Trophoblast cell (in vitro differentiated cells and primary cell): ENCODE measurements around the gene MYBPC1.

Experiments used
- DNase-seq, 2 donors: peaks; one replicate each; pipeline ENCODE4 v3.0.0-alpha.2; 2016
- H2AFZ ChIP-seq: 2 replicates; pipeline ENCODE4 v1.6.1; 2013; ENCODE audit warnings: low read length, moderate library complexity, mild to moderate bottlenecking; ENCODE audit not compliant: insufficient read depth, poor library complexity
- H2AK5ac ChIP-seq: 2 replicates; pipeline ENCODE4 v1.6.1; 2013; ENCODE audit warnings: mild to moderate bottlenecking, low read length
- H2BK120ac ChIP-seq: 2 replicates; pipeline ENCODE4 v1.6.1; 2013; ENCODE audit warnings: low read length, mild to moderate bottlenecking, moderate library complexity; ENCODE audit not compliant: insufficient read depth, poor library complexity
- H2BK12ac ChIP-seq: 2 replicates; pipeline ENCODE4 v1.6.1; 2013; ENCODE audit warnings: mild to moderate bottlenecking, low read length, moderate library complexity
- H2BK5ac ChIP-seq: 2 replicates; pipeline ENCODE4 v1.6.1; 2013; ENCODE audit warnings: low read length, low read depth, moderate library complexity, mild to moderate bottlenecking; ENCODE audit not compliant: poor library complexity
- H3K14ac ChIP-seq: 2 replicates; pipeline ENCODE4 v1.6.1; 2013; ENCODE audit warnings: mild to moderate bottlenecking, low read length
- H3K18ac ChIP-seq: 2 replicates; pipeline ENCODE4 v1.6.1; 2013; ENCODE audit warnings: mild to moderate bottlenecking, low read length
- H3K23ac ChIP-seq: 2 replicates; pipeline ENCODE4 v1.6.1; 2013; ENCODE audit warnings: low read length
- H3K27ac ChIP-seq: 2 replicates; pipeline ENCODE4 v1.5.1; 2013; ENCODE audit warnings: low read depth, mild to moderate bottlenecking, inconsistent platforms, low read length, moderate library complexity
- H3K27me3 ChIP-seq: 2 replicates; pipeline ENCODE4 v1.6.1; 2013; ENCODE audit warnings: inconsistent platforms, mild to moderate bottlenecking, low read length, moderate library complexity; ENCODE audit not compliant: insufficient read depth
- H3K36me3 ChIP-seq, 2 experiments: 1 replicate in 1 of 2; 2 replicates in 1 of 2; pipeline ENCODE4 v1.6.1; 2013; ENCODE audit warnings: low read length in 2 of 2, mild to moderate bottlenecking in 2 of 2, moderate library complexity in 1 of 2; ENCODE audit not compliant: insufficient read depth in 2 of 2, control insufficient read depth in 1 of 2
- H3K4ac ChIP-seq: 2 replicates; pipeline ENCODE4 v1.6.1; 2013; ENCODE audit warnings: low read depth, mild to moderate bottlenecking, low read length, moderate library complexity
- H3K4me1 ChIP-seq, 2 experiments: 1 replicate in 1 of 2; 2 replicates in 1 of 2; pipeline ENCODE4 v1.6.1; 2013; ENCODE audit warnings: low read length in 2 of 2, mild to moderate bottlenecking in 2 of 2, moderate library complexity in 1 of 2; ENCODE audit not compliant: insufficient read depth in 2 of 2, control insufficient read depth in 1 of 2
- H3K4me2 ChIP-seq: 2 replicates; pipeline ENCODE4 v1.6.1; 2013; ENCODE audit warnings: inconsistent platforms, mild to moderate bottlenecking, low read length, moderate library complexity
- H3K4me3 ChIP-seq: 2 replicates; pipeline ENCODE4 v1.5.1; 2013; ENCODE audit warnings: mild to moderate bottlenecking, low read depth, low read length, inconsistent platforms
- H3K79me1 ChIP-seq: one replicate; pipeline ENCODE4 v1.6.1; 2013; ENCODE audit warnings: low read length
- H3K79me2 ChIP-seq: 2 replicates; pipeline ENCODE4 v1.6.1; 2013; ENCODE audit warnings: low read length, mild to moderate bottlenecking; ENCODE audit not compliant: control insufficient read depth, insufficient read depth, poor library complexity
- H3K9ac ChIP-seq: 2 replicates; pipeline ENCODE4 v1.6.1; 2013; ENCODE audit warnings: mild to moderate bottlenecking, low read length
- H3K9me3 ChIP-seq: 2 replicates; pipeline ENCODE4 v1.6.1; 2013; ENCODE audit warnings: low read depth, mild to moderate bottlenecking, control low read depth, inconsistent platforms, low read length; ENCODE audit not compliant: insufficient read depth
- H4K12ac ChIP-seq: 2 replicates; pipeline ENCODE4 v1.6.1; 2013; ENCODE audit warnings: low read depth, mild to moderate bottlenecking, low read length, moderate library complexity
- H4K8ac ChIP-seq: 2 replicates; pipeline ENCODE4 v1.6.1; 2013; ENCODE audit warnings: low read depth, mild to moderate bottlenecking, low read length, moderate library complexity
- H4K91ac ChIP-seq: one replicate; pipeline ENCODE4 v1.6.1; 2013; ENCODE audit warnings: low read depth, mild to moderate bottlenecking, low read length, moderate library complexity
- WGBS: extraction: QIAGEN DNeasy Blood & Tissue Kit; methylation state at CpG from one replicate; pipeline ENCODE4 v1.1.7; 2013; ENCODE audit warnings: missing lambda C conversion rate; ENCODE audit not compliant: insufficient read length, insufficient coverage; ENCODE audit errors: extremely low coverage; 5-methylcytosine and 5-hydroxymethylcytosine counted together

The MYBPC1 gene

DNA sequence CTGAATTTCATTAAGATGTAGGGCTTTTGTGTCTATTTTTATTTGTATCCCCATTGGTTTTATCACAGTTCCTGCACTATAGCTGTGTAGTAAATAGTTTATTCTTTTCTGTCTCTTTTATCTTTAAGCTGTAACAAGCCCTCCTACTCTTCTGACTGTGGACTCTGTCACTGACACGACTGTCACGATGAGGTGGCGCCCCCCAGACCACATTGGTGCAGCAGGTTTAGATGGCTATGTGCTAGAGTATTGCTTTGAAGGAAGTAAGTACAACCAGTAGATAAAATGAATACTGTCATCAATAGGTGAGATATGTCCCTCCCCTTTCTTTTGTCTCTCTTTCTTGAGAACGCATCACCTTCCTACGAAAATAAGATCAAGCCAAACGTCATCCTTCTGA lies 68.5 kb downstream of the MYBPC1 start:
- H2AK5ac ChIP-seq: no peak overlapping the region
- no peak overlapping the region for H2BK12ac ChIP-seq
- H3K23ac ChIP-seq: no peak overlapping the region
- no peak overlapping the region for H3K14ac ChIP-seq
- H3K79me2 ChIP-seq: no peaks in the 10 kb centered on the region
- H3K79me1 ChIP-seq: no peaks in the 10 kb centered on the region
- no peak overlapping the region for H2BK5ac ChIP-seq
- no peaks in the 10 kb centered on the region for H3K9me3 ChIP-seq
- no peak overlapping the region for H3K4me2 ChIP-seq
- H3K9ac ChIP-seq: no peak overlapping the region
- no peaks in the 10 kb centered on the region for H3K27me3 ChIP-seq
- H3K18ac ChIP-seq: no peak overlapping the region
- DNase-seq: no peak
- no peak overlapping the region for H3K4me3 ChIP-seq
- H4K12ac ChIP-seq: no peak overlapping the region
- H3K27ac ChIP-seq: no peak overlapping the region
- no peak overlapping the region for H3K4ac ChIP-seq
- H4K91ac ChIP-seq: no peak overlapping the region
- H2AFZ ChIP-seq: no peak overlapping the region
- no peaks in the 10 kb centered on the region for H3K36me3 ChIP-seq
- H3K4me1 ChIP-seq: no peaks in the 10 kb centered on the region
- no peak overlapping the region for H4K8ac ChIP-seq
- WGBS: no CpG with 5 or more reads among the region's 6 CpGs
- no peak overlapping the region for H2BK120ac ChIP-seq

DNA sequence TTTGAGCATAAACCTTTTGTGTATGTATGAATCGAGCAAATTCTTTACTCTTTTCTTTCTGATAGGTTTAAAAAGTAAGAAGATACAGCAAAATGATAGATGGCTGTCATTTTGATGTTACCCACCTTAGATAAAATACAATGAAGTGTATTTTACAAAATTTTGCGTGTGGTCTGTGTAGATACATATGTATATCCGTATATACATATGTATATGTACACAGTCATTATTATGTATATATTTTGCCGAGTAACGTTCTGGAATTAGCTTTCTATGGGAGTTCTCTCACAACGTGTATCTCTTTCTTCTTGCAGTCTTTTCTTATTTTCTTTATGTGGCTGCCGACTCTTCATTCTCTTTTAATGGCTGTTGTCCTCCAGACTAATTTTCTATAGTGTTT lies 70.2 kb downstream of the MYBPC1 start:
- Histone ChIP-seq H3K27me3 (no peaks in the 10 kb centered on the region), H4K8ac (no peak overlapping the region), H3K4ac (no peak overlapping the region), H3K23ac (no peak overlapping the region), H2AK5ac (no peak overlapping the region), H2BK12ac (no peak overlapping the region), H3K36me3 (no peaks in the 10 kb centered on the region), H3K18ac (no peak overlapping the region), H3K79me1 (no peaks in the 10 kb centered on the region), H3K4me1 (no peaks in the 10 kb centered on the region), H4K91ac (no peak overlapping the region), H3K4me2 (no peak overlapping the region), H4K12ac (no peak overlapping the region), H2BK5ac (no peak overlapping the region), H2AFZ (no peak overlapping the region), H3K27ac (no peak overlapping the region), H3K14ac (no peak overlapping the region), H3K4me3 (no peak overlapping the region), H3K9me3 (no peaks in the 10 kb centered on the region), H2BK120ac (no peak overlapping the region), H3K79me2 (no peaks in the 10 kb centered on the region), H3K9ac (no peak overlapping the region)
- WGBS: no CpG with 5 or more reads among the region's 7 CpGs
- no peak for DNase-seq

DNA sequence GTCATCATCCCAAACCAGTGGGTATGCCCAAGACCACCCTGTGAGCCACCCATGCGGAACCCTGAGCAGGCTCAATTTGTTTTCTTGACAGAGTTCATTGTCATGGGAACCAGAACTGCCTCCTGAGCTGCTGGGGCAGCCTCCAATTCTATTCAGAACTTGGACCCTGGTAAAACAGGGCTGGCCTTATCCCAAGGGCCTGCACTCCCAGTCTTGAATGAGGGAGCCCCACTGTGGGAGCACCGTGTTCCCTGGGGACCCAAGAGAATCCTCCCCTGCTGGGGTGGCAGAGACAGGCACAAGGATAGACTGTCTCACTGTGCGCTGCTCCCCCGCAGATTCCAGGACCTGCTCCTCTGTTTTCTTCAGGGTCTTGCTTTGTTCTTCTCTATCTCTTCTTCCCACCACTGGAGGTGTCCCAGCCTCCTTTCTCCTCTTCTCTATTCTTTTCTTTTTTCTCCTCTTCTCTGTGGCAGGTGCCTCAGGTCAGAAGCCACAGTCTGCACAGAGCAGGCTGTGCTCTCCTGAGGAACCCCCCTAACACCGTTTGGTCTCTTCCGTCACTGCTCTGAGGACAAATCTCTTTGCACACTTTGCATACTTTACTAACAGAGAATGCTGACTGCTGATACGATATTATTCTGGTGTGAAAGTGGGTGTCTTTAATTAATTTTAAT lies 71.4 kb downstream of the MYBPC1 start:
- Histone ChIP-seq H4K12ac (no peak overlapping the region), H3K79me1 (no peaks in the 10 kb centered on the region), H2AK5ac (no peak overlapping the region), H3K9ac (no peak overlapping the region), H4K8ac (no peak overlapping the region), H3K4me3 (no peak overlapping the region), H3K4me1 (no peaks in the 10 kb centered on the region), H3K9me3 (no peaks in the 10 kb centered on the region), H3K18ac (no peak overlapping the region), H3K27ac (no peak overlapping the region), H2AFZ (no peak overlapping the region), H3K79me2 (no peaks in the 10 kb centered on the region), H4K91ac (no peak overlapping the region), H3K4ac (no peak overlapping the region), H3K14ac (no peak overlapping the region), H3K36me3 (no peaks in the 10 kb centered on the region), H2BK120ac (no peak overlapping the region), H2BK12ac (no peak overlapping the region), H2BK5ac (no peak overlapping the region), H3K27me3 (no peaks in the 10 kb centered on the region), H3K23ac (no peak overlapping the region), H3K4me2 (no peak overlapping the region)
- DNase-seq: no peak
- no CpG with 5 or more reads among the region's 7 CpGs for WGBS

DNA sequence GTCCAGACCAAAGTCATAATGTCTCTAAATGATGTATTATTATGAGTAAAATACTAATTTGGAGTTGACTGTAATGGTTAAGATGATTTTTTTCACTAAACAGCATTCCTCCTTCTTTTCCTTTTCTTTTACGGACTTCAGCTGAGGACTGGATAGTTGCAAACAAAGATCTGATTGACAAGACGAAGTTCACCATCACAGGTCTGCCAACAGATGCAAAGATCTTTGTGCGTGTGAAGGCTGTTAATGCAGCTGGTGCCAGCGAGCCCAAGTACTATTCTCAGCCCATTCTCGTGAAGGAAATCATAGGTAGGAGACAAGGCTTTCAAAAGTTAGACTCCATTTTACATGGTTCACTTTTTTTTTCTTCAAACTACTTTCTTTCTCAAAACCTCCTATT lies 72.8 kb downstream of the MYBPC1 start:
- no peak overlapping the region for H4K8ac ChIP-seq
- no peak overlapping the region for H2BK12ac ChIP-seq
- no peaks in the 10 kb centered on the region for H3K79me1 ChIP-seq
- no peak overlapping the region for H3K18ac ChIP-seq
- H3K36me3 ChIP-seq: no peaks in the 10 kb centered on the region
- H2AK5ac ChIP-seq: no peak overlapping the region
- H3K4me1 ChIP-seq: no peaks in the 10 kb centered on the region
- no peak overlapping the region for H2BK120ac ChIP-seq
- H3K79me2 ChIP-seq: no peaks in the 10 kb centered on the region
- H3K23ac ChIP-seq: no peak overlapping the region
- H2BK5ac ChIP-seq: no peak overlapping the region
- no peaks in the 10 kb centered on the region for H3K9me3 ChIP-seq
- no peak for DNase-seq
- WGBS: no CpG with 5 or more reads among the region's 5 CpGs
- no peak overlapping the region for H3K4me2 ChIP-seq
- H3K4ac ChIP-seq: no peak overlapping the region
- no peak overlapping the region for H3K27ac ChIP-seq
- no peak overlapping the region for H4K91ac ChIP-seq
- no peaks in the 10 kb centered on the region for H3K27me3 ChIP-seq
- H3K14ac ChIP-seq: no peak overlapping the region
- no peak overlapping the region for H3K4me3 ChIP-seq
- H4K12ac ChIP-seq: no peak overlapping the region
- H3K9ac ChIP-seq: no peak overlapping the region
- no peak overlapping the region for H2AFZ ChIP-seq
